Measurements from ENCODE around the gene PDK2.

The PDK2 gene

DNA sequence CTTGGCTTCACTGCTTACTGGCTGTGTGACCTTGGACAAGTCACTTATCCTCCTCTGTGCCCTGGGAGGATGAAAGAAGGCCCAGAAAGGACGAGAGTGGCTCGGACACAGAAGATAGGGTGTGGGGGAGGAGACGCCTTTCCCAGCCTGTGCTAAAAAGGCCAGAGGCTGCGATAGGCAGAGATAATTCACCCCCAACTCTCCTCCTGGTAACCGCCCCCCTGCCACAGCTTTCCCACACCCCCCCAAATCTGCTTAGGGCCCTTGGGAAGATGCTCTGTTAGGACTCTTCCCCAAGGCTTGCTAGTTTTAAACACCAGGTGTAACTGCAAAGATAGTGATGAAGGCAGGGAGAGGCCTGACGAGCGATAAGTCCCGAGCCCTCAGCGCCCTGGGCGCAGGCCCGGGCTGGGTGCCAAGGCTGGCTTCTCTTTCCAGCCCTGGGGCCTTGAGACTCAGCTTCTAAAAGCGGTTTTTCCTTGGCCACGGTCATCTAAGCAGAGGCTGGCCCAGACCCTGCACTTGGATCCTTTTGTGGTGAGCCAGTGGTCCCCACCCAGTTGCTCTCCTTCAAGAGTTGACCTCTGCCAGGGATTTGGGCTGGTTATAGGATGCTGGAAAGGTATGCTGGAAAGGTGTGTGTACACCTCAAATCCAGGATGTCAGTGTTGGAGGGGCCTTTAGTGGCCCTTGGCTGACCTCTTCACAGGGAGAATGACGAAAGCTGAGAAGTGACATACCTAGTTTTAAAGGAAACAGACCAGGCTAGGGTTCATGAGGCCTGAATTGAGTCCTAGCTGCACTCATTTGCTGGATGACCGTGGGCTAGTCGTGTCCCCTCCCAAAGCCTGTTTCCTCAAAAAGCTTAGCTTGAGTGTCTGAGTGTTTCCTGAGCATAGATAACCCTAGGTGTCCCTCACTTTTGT lies 58.8 kb downstream of the PDK2 start:
- no peak for DNase-seq

DNA sequence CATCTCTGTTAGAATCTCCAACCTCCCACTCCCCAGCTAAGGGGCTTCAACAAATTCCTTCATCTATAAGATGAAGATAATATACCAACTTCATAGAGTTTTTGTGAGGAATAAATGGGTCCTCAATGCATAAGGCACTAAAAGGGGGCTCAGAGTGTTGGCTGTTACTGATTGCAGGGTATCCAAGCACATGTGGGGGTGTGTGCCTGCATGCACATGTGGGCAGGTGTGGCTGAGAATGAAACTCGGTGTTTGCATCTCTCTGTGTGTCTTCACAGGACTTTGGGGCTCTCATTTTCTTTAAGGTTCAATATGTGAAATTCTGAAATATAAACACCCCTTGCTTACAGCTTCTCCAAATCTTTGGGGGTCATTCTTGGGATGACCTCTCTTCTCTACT lies 59.5 kb downstream of the PDK2 start:
- no peak for DNase-seq

DNA sequence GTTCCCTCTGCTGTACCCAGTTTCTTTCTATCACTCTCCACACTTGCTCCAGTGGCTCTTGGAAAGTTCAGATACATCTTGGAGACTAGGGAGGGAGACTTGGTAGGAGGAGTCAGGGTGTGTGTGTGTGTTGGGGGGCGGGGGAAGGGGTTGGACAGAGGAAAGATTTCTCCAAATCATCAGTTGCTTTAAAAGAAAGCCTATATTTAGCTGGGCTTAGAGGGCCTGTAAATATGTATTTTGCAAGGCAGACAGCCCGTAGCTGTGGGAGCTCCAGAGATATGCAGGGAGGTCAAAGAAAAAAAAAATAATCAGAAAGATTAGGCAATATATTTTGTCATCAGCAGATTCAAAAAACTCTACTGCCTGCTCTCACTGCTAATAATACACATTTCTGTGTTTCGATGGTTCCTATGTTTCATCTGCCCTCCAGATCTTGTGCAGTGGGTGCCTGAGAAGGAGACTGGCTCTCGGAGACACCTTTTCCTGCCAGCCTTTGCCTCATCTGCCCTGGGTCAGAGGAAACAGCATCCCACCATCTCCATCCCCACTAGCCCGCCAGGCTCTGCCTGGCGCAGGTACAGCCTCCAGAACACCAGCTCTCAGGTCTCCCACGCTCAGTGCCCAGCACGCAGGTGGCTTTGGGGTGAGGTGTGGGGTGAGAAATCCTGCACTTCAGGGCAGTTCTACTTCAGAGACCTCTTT lies 60.1 kb downstream of the PDK2 start:
- peak; percentile 39 for DNase-seq

DNA sequence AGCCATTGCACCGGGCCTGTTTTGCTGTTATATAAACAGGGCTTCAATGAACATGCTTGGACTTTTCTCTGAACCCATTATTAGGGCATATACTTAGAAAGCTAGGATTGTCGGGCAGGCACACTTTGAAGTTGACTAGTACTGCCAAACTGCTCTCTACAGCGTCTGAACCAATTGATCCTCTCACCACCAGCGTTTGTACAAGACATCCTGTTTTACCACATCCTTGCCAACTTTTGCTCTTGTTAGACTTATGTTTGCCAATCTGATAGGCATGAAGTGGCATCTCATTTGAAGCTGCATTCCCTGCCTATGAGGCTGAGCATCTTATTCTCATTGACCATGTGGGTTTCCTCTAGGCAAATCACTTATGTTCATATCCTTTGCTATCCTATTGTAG lies 62.7 kb downstream of the PDK2 start:
- DNase-seq, result no peak

DNA sequence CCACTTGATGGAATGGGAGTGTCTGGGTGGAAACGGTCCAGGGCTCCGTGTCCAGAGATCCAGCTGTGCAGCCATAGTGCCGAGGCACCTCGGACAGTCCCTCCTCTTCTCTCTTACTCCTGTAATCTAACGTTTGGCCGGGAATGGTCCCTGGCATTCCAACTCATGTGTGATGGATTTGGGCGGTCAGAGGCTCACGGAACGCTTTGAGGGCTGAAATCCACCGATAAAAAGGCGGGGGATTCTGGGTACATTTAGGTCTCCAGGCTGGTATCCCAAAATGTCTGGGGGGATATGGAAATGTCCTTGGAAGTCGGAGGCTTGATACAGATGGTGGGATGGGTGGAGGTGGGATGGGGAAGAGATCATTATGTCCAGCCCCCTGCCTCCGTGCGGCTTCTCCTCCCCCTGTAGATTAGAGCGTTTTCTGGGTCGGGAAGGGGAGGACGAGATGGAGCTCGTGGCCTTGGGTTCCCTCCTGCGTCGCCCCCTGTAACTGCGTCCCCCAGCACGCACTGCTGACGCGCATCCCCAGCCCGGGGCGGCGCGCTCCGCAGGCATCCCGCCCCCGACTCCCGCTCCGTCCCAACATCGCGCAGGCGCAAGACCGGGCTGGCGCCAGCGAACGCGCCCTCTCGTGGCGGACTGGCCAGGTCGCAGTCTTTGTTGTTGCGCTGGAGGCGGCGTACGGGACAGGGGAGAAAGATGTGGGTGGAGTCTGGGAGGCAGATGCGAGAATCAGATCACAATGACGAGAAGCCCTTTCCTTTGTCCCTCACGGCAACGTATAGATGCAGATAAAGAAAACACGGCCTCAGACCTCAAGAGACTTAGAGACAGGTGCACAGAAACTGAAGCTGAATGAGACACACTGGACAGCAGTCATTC lies 66.1 kb downstream of the PDK2 start:
- peak; percentile 91 for DNase-seq

All from fibroblast of upper back skin (primary cell).